GM13976 (cell line): ENCODE measurements around the gene CELF4.

Experiments used
- DNase-seq: peaks from one replicate; pipeline ENCODE4 v3.0.0; 2012; ENCODE audit warnings: low spot score
- in situ Hi-C: fragments of 300-500 bp; cut with MboI; formaldehyde crosslinking; loops from one replicate; pipeline ENCODE4 v1.12.0; 2022; ENCODE audit warnings: low sequenced_read_pairs, mixed read lengths, inconsistent platforms; ENCODE audit not compliant: unreplicated experiment
- TF ChIP-seq, protein P1 (sequence below): IDR thresholded peaks from 2 replicates; pipeline ENCODE4 v1.5.1; 2012; ENCODE audit warnings: borderline replicate concordance, mild to moderate bottlenecking; ENCODE audit not compliant: insufficient read depth; ENCODE audit errors: extremely low read depth, missing control alignments, control extremely low read depth

Gene CELF4

DNA sequence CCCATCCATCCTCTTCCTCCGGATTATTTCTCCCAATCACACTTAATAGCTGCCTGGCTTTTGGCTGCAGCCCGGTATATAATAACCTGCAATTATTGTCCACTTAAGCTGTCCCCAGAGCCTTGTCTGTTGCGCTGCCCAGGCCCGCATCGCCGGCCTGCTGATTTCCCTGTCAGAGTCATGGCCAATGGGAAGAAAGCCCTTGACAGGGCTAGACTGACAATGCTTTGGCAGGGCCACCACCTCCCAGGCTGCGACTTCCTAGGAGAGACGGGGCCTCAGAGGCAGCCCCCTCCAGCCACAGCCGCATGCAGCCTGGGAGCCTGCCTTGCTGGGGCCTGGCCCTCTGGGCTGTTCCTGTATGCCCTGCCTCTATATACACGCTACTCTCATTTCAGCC is 10.0 kb upstream of the CELF4 start:
- TF ChIP-seq, protein P1, sequence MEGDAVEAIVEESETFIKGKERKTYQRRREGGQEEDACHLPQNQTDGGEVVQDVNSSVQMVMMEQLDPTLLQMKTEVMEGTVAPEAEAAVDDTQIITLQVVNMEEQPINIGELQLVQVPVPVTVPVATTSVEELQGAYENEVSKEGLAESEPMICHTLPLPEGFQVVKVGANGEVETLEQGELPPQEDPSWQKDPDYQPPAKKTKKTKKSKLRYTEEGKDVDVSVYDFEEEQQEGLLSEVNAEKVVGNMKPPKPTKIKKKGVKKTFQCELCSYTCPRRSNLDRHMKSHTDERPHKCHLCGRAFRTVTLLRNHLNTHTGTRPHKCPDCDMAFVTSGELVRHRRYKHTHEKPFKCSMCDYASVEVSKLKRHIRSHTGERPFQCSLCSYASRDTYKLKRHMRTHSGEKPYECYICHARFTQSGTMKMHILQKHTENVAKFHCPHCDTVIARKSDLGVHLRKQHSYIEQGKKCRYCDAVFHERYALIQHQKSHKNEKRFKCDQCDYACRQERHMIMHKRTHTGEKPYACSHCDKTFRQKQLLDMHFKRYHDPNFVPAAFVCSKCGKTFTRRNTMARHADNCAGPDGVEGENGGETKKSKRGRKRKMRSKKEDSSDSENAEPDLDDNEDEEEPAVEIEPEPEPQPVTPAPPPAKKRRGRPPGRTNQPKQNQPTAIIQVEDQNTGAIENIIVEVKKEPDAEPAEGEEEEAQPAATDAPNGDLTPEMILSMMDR, result no peak
- in situ Hi-C loops, result no loop called here
- DNase-seq, result no peak

DNA sequence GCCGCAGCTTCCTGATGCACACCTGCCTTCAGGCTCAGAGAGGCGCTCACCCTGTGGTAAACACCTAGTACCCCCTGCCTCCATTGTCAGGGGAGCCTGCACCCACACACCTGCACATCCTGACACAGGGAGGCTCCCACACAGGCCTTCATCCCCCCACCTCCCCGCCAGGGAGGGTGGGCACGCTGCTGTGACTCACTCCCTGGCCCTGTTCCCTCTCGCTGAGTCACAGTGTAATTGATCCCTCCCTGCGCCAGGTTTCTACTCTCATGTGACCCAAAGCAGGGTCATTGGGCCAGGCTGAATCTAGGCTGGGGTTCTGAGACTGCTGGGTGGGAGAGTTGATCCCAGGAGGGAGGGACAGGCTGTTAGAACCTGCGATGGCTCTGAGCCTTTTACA is 8.5 kb upstream of the CELF4 start:
- in situ Hi-C loops, result no loop called here
- DNase-seq, result no peak
- TF ChIP-seq, protein P1, result no peak

DNA sequence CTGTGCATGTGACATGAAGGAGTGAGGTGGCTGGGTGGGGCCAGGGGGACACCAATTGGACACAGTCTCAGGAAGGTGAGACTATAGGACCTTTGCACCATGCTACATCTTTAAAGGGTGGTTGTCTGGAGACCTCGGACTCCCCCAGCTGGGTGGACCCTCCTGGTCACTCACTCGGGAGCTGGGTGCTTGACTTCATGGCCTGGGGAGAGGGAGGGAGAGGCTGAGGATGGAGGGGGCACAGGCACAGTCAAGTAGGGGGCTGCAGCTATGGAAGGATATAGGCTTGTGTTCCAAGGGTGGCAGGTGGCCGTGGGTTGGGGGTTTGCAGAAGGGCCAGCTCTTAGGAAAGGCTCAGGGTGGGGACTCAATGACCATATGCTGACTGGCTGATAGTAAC is 7.1 kb upstream of the CELF4 start:
- TF ChIP-seq, protein P1, result no peak
- DNase-seq, result no peak
- in situ Hi-C loops, result no loop called here

DNA sequence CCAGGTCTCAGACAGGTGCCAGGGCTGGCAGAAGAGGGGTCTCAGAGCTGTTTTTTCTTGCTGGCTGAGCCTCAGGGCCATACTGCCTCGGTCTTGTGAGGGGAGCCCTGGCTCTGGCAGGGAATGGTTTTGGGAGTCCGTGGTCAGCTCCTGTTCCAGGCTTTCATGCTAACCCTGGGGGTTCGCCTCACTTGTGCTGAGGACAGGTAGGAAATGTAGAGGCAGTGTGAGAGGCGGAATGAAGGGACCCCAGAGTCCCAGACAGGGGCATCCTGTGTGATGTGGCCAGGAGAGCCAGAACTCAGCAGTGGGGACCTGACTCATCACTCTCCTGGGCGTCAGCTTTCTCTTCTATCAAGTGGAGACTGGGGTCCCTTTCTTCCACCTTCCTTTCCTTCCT is 5.7 kb upstream of the CELF4 start:
- DNase-seq, result no peak
- TF ChIP-seq, protein P1, result no peak
- in situ Hi-C loops, result no loop called here

DNA sequence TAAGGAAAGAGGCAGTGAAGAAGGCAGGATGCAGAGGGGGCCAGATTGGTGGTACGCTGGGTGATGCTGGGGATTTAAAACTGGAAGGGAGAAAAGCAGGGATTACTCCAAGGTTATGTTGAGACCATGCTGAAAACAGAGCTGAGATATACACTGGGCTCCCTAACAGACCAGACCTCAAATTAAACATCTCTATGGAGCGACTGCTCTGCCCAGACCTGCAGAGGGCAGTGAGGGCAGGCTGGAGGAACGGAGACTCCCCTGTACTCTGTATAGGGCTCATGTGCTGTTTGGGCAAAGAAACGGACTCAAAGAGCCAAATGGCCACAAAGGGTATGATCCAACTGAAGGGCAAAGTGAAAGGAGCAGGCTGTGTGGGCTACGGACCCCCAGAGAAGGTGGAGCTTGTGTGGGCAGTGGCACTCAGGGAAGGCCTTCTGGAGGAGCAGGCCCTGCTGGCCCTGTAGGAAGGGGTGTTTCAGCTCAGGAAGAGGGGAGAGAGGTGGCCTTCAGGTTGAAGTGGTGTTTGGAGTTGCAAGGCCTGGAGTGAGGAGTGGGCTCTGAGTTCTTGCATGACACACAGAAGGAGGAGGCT is 4.8 kb upstream of the CELF4 start:
- in situ Hi-C loops, result no loop called here
- TF ChIP-seq, protein P1, result no peak
- no peak for DNase-seq

DNA sequence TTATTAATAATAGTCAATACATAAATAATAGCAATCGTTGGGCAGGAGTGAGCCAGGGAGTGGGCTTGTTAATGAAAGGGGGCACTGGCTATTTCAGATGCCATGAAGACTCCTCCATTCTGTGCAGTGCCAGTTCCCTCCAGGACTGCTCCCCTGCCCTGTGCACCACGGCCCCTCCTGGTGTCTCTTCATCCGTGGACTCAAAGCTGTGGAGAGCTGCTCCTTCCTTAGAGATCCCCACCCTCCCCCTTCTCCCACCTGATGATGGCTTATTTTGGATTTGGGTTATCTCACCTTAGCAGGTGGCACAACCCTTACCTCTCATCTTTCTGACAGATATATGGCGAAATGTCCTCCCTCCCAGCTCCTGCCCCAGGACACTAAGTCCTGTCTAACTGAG is 3.1 kb upstream of the CELF4 start:
- in situ Hi-C loops, result no loop called here
- TF ChIP-seq, protein P1, result no peak
- DNase-seq, result no peak

DNA sequence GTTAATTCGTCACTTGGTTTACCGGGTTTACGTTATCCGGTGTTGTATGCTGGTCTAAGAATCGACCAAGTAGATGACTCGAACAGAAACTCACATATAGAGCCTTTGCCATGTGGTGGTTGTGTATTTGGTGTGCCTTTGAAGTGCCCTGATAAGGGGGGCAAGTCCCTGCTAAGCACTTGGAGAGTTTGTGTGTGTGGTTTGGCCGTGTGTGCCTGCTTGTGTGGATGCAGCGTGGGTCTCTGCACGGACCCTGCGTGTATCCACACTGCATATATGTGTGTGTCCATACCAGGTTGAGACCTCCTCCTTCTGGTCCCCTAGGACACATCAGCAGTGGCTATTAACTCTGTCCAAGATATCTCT is 2.4 kb upstream of the CELF4 start:
- TF ChIP-seq, protein P1, result no peak
- DNase-seq, result no peak
- in situ Hi-C loops, result no loop called here
